DND-41 (cell line): ENCODE data around the gene SFTPA2.

Experiments
- CTCF ChIP-seq: IDR thresholded peaks from 2 replicates; pipeline ENCODE4 v1.5.1; 2012; ENCODE audit warnings: borderline replicate concordance, low read length, moderate library complexity, mild to moderate bottlenecking; ENCODE audit not compliant: poor library complexity, severe bottlenecking; ENCODE audit errors: extremely low read depth
- EZH2 ChIP-seq: IDR thresholded peaks from 3 replicates; pipeline ENCODE4 v1.6.1; 2012; ENCODE audit warnings: borderline replicate concordance, low read depth, mild to moderate bottlenecking, moderate library complexity, low read length, inconsistent platforms; ENCODE audit not compliant: severe bottlenecking

GRCh38 chr10:79507440-79508167 is 52.6 kb downstream of the SFTPA2 start:
- no peak for TF ChIP-seq CTCF
- no peak for TF ChIP-seq EZH2
